Measurements from ENCODE around the gene SOHLH2.

SOHLH2 gene

DNA sequence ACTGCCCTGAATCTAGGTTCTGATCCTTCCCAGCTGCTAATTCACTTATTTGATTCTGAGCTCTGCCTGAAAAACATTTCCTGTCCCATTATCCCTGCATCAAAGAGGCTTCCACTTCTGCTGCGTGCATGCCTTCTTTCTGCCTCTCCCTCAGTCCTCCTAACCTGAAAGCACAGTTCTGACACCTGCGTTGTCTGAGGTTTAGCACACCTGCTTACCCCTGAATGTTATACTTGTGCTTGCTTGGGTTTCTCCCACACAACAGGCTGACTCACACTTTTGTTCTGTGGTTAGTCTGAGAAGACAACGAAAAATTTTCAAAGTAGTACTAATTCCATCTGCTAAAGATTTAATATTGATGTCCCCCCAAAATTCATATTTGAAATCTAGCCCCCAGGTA lies 3.1 kb upstream of the SOHLH2 start:
- H2AFZ ChIP-seq, result no peak overlapping the region
- no peak overlapping the region for H3K4me3 ChIP-seq (ENCODE audit: low read depth, low read length)
- no peaks in the 10 kb centered on the region for H3K27me3 ChIP-seq (ENCODE audit: control insufficient read depth, insufficient read depth, low read length)
- TF ChIP-seq, protein P1, sequence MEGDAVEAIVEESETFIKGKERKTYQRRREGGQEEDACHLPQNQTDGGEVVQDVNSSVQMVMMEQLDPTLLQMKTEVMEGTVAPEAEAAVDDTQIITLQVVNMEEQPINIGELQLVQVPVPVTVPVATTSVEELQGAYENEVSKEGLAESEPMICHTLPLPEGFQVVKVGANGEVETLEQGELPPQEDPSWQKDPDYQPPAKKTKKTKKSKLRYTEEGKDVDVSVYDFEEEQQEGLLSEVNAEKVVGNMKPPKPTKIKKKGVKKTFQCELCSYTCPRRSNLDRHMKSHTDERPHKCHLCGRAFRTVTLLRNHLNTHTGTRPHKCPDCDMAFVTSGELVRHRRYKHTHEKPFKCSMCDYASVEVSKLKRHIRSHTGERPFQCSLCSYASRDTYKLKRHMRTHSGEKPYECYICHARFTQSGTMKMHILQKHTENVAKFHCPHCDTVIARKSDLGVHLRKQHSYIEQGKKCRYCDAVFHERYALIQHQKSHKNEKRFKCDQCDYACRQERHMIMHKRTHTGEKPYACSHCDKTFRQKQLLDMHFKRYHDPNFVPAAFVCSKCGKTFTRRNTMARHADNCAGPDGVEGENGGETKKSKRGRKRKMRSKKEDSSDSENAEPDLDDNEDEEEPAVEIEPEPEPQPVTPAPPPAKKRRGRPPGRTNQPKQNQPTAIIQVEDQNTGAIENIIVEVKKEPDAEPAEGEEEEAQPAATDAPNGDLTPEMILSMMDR (IDR thresholded peaks at IDR 0.05), result no peak
- H3K36me3 ChIP-seq (ENCODE audit: control insufficient read depth, insufficient read depth, low read length), result no peaks in the 10 kb centered on the region
- H3K4me2 ChIP-seq (ENCODE audit: low read length), result no peak overlapping the region
- no peak overlapping the region for H3K9ac ChIP-seq
- no peaks in the 10 kb centered on the region for H3K9me3 ChIP-seq (ENCODE audit: control insufficient read depth, low read length)
- no peaks in the 10 kb centered on the region for H3K79me2 ChIP-seq
- no peaks in the 10 kb centered on the region for H3K4me1 ChIP-seq
- no peak overlapping the region for H3K27ac ChIP-seq

DNA sequence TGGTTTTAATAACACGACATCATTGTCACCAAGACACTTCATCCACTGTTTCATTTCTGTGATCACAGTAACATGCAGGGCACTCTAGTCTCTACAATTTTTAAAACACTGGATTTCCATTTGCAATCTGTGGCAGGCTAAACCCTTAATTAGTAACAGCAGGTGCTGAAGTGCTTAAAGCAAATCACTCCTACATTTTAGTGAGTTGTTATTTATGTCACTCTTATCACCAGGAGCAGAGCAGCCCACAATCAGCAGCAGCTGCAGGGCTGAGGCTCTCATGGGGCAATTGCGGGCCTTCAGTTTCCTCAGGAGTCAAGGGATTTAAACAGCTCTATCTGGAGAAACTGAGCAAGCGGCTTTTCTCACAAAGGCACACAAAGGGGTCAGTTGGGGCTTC lies 1.6 kb downstream of the SOHLH2 start:
- Histone ChIP-seq H3K79me2 (no peaks in the 10 kb centered on the region), H3K9me3 (ENCODE audit: control insufficient read depth, low read length) (no peaks in the 10 kb centered on the region), H3K4me3 (ENCODE audit: low read depth, low read length) (no peak overlapping the region), H2AFZ (no peak overlapping the region), H3K9ac (no peak overlapping the region), H3K27me3 (ENCODE audit: control insufficient read depth, insufficient read depth, low read length) (no peaks in the 10 kb centered on the region), H3K4me2 (ENCODE audit: low read length) (no peak overlapping the region), H3K36me3 (ENCODE audit: control insufficient read depth, insufficient read depth, low read length) (no peaks in the 10 kb centered on the region), H3K27ac (no peak overlapping the region), H3K4me1 (no peaks in the 10 kb centered on the region)
- TF ChIP-seq, protein P1 (IDR thresholded peaks at IDR 0.05), result no peak

DNA sequence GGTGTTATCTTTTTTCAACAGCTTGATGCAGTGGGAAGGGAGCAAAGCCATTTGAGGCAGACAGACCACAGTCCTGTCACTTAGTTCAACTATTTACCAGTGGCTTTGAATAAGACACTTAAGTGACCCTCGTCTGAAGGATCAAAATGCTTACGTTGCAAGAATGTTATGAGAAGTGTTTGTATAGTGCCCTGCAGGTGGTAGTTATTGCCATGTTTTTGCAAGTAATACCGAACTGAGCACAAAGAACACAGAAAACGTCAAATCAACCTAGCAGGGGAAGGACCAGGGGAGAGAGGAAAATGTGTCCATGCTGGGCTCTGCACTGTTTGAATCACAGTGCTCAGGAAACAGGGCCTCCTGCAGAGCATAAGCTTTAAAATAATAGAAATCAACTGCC lies 2.8 kb downstream of the SOHLH2 start:
- no peak overlapping the region for H2AFZ ChIP-seq
- H3K79me2 ChIP-seq, result no peaks in the 10 kb centered on the region
- no peak overlapping the region for H3K27ac ChIP-seq
- TF ChIP-seq, protein P1 (IDR thresholded peaks at IDR 0.05), result no peak
- H3K9ac ChIP-seq, result no peak overlapping the region
- no peak overlapping the region for H3K4me3 ChIP-seq (ENCODE audit: low read depth, low read length)
- no peak overlapping the region for H3K4me2 ChIP-seq (ENCODE audit: low read length)
- no peaks in the 10 kb centered on the region for H3K27me3 ChIP-seq (ENCODE audit: control insufficient read depth, insufficient read depth, low read length)
- H3K36me3 ChIP-seq (ENCODE audit: control insufficient read depth, insufficient read depth, low read length), result no peaks in the 10 kb centered on the region
- no peaks in the 10 kb centered on the region for H3K4me1 ChIP-seq
- no peaks in the 10 kb centered on the region for H3K9me3 ChIP-seq (ENCODE audit: control insufficient read depth, low read length)

DNA sequence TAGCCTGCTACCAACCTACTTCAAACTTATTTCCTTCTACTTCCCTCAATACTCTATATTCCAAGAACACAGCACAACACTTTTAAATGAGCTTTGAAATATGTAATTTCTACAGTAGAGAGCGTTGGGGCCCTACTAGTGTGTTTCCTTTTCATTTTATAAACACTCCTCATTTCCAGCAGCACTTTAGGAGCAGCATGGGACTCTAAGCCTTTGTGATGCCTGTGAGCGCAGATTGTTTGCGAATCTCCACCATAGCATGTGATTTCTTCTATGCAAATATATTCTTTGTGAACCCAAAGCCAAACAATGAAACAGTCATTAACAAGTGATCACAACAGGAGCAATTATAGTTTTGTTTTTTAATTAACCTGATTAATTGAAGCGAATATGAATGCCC lies 3.6 kb downstream of the SOHLH2 start:
- Histone ChIP-seq H2AFZ (no peak overlapping the region), H3K9me3 (ENCODE audit: control insufficient read depth, low read length) (no peaks in the 10 kb centered on the region), H3K4me3 (ENCODE audit: low read depth, low read length) (no peak overlapping the region), H3K9ac (no peak overlapping the region), H3K27ac (no peak overlapping the region), H3K4me2 (ENCODE audit: low read length) (no peak overlapping the region), H3K79me2 (no peaks in the 10 kb centered on the region), H3K27me3 (ENCODE audit: control insufficient read depth, insufficient read depth, low read length) (no peaks in the 10 kb centered on the region), H3K4me1 (no peaks in the 10 kb centered on the region), H3K36me3 (ENCODE audit: control insufficient read depth, insufficient read depth, low read length) (no peaks in the 10 kb centered on the region)
- TF ChIP-seq, protein P1 (IDR thresholded peaks at IDR 0.05), result no peak

- H3K4me2 ChIP-seq (ENCODE audit: low read length), result no peak overlapping the region
- no peaks in the 10 kb centered on the region for H3K36me3 ChIP-seq (ENCODE audit: control insufficient read depth, insufficient read depth, low read length)
- TF ChIP-seq, protein P1 (IDR thresholded peaks at IDR 0.05), result no peak
- no peak overlapping the region for H3K4me3 ChIP-seq (ENCODE audit: low read depth, low read length)
- H3K27me3 ChIP-seq (ENCODE audit: control insufficient read depth, insufficient read depth, low read length), result no peaks in the 10 kb centered on the region
- H3K79me2 ChIP-seq, result no peaks in the 10 kb centered on the region
- H2AFZ ChIP-seq, result no peak overlapping the region
- no peak overlapping the region for H3K27ac ChIP-seq
- H3K9ac ChIP-seq, result no peak overlapping the region
- H3K9me3 ChIP-seq (ENCODE audit: control insufficient read depth, low read length), result no peaks in the 10 kb centered on the region
- no peaks in the 10 kb centered on the region for H3K4me1 ChIP-seq
Observed at GRCh38 chr13:36207672-36208071, 6.7 kb downstream of the SOHLH2 start.
